Vagina (tissue), 2 donors: ENCODE measurements around the gene TCAIM. TPM values are rescaled to one million over a fixed set of nuclear protein-coding genes. Genes with fewer than 3 reads are reported as not detected.
A peak's percentile ranks its signal among the peaks of the same experiment; 100 is the strongest.

ENCODE experiments used
- DNase-seq, 2 donors: peaks; one replicate each; pipeline ENCODE4 v3.0.0-alpha.2; 2017; ENCODE audit errors: extremely low spot score in 2 of 2
- H3K27ac ChIP-seq: fragments of 200-600 bp; sonication (generic); one replicate; pipeline ENCODE4 v1.5.1; 2019
- H3K27me3 ChIP-seq: fragments of 200-600 bp; sonication (generic); one replicate; pipeline ENCODE4 v1.5.1; 2019
- H3K36me3 ChIP-seq, 2 donors: fragments of 200-600 bp; sonication (generic); one replicate each; pipeline ENCODE4 v1.5.1; 2017 to 2019
- H3K4me1 ChIP-seq: fragments of 200-600 bp; sonication (generic); one replicate; pipeline ENCODE4 v1.5.1; 2019
- H3K4me3 ChIP-seq, 2 donors: fragments of 200-600 bp; sonication (generic); 1 replicate in 1 of 2; 2 replicates in 1 of 2; pipeline ENCODE4 v1.5.1; 2016 to 2019
- H3K9me3 ChIP-seq: fragments of 200-600 bp; sonication (generic); one replicate; pipeline ENCODE4 v1.5.1; 2019
- POLR2A ChIP-seq, 2 donors: fragments of 450-650 bp; IDR thresholded peaks; one replicate each; pipeline ENCODE4 v1.6.1; 2017; ENCODE audit warnings: antibody characterized with exemption in 2 of 2, mild to moderate bottlenecking in 2 of 2, moderate library complexity in 2 of 2
- POLR2AphosphoS5 ChIP-seq, 2 donors: sonication (generic); formaldehyde crosslinking; IDR thresholded peaks; one replicate each; pipeline ENCODE4 v1.9.0; 2017; ENCODE audit warnings: antibody characterized with exemption in 2 of 2, mild to moderate bottlenecking in 2 of 2, low read depth in 1 of 2; ENCODE audit not compliant: insufficient read depth in 1 of 2
- intact Hi-C: fragments of 100-400 bp; cut with DNase I; formaldehyde crosslinking; loops from one replicate; pipeline ENCODE4 v1.15.1; 2023
- total RNA-seq: library from RNA; depleted of rRNA; stranded (reverse); fragments of >200 nt; gene quantifications from one replicate; pipeline ENCODE4 v1.2.3, GENCODE V29; 2016
- TF ChIP-seq, protein P1 (sequence below), 3 experiments: fragments of 450-650 bp in 2 of 3; fragments of 200-600 bp in 1 of 3; sonication (generic) in 1 of 3; IDR thresholded peaks; one replicate each; pipeline ENCODE4 v1.5.1; 2017 to 2019; ENCODE audit warnings: antibody characterized with exemption in 3 of 3, mild to moderate bottlenecking in 2 of 3, moderate library complexity in 2 of 3

Gene TCAIM
- total RNA-seq, 1 donor from 2014 or later = 17.9 TPM

DNA sequence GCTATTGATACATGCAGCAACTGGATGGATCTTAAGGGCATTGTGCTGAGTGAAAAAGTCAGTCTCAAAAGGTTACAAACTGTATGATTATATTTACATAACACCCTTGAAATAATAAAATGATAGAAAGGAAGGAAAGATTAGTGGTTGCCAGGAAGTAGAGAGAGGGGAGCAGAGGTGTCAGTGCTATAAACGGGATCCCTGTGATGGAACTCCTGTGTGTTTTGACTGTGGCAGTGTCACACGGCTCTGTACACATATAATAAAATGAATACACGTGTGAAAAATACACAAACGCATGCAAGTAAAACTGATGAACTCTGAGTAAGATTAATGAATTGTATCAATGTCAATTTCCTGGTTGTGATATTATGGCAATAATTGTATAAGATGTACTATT is 60.3 kb downstream of the TCAIM start:
- Histone ChIP-seq H3K27me3 (no peaks in the 10 kb centered on the region), H3K27ac (no peak overlapping the region), H3K36me3 (peaks cover 0 to 8% of the 10 kb centered on the region in 2 donors), H3K9me3 (no peaks in the 10 kb centered on the region), H3K4me3 (no peak overlapping the region), H3K4me1 (no peaks in the 10 kb centered on the region)
- TF ChIP-seq POLR2A (IDR thresholded peaks at IDR 0.05) (no peak), POLR2AphosphoS5 (IDR thresholded peaks at IDR 0.05; ENCODE audit: insufficient read depth in 1 of 2, low read depth in 1 of 2) (no peak)
- TF ChIP-seq, protein P1, sequence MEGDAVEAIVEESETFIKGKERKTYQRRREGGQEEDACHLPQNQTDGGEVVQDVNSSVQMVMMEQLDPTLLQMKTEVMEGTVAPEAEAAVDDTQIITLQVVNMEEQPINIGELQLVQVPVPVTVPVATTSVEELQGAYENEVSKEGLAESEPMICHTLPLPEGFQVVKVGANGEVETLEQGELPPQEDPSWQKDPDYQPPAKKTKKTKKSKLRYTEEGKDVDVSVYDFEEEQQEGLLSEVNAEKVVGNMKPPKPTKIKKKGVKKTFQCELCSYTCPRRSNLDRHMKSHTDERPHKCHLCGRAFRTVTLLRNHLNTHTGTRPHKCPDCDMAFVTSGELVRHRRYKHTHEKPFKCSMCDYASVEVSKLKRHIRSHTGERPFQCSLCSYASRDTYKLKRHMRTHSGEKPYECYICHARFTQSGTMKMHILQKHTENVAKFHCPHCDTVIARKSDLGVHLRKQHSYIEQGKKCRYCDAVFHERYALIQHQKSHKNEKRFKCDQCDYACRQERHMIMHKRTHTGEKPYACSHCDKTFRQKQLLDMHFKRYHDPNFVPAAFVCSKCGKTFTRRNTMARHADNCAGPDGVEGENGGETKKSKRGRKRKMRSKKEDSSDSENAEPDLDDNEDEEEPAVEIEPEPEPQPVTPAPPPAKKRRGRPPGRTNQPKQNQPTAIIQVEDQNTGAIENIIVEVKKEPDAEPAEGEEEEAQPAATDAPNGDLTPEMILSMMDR (IDR thresholded peaks at IDR 0.05) = no peak
- DNase-seq = no peak
- intact Hi-C loops = no loop called here

DNA sequence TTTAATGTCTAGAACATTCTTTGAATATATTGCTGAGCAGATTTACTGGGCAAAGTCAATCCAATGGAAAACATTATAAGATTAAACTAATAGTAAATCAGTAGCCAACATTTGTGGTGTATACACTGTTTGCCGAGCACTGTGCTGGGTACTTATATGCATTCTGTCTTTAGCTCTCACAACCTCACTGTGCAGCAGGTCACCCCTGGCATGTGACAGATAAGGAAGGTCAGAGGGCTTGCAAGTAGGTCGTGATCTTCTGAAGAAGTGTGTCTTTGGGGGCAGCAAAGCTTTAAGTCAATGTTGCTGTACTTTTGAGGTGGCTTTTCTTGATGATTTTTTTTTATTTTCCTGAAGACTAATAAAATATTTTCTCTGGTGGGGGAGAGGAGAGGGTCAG is 62.2 kb downstream of the TCAIM start:
- Histone ChIP-seq H3K27ac (no peak overlapping the region), H3K9me3 (no peaks in the 10 kb centered on the region), H3K36me3 (peaks cover 0 to 8% of the 10 kb centered on the region in 2 donors), H3K4me3 (no peak overlapping the region), H3K27me3 (no peaks in the 10 kb centered on the region), H3K4me1 (no peaks in the 10 kb centered on the region)
- no peak for TF ChIP-seq POLR2A (IDR thresholded peaks at IDR 0.05)
- TF ChIP-seq POLR2AphosphoS5 (IDR thresholded peaks at IDR 0.05; ENCODE audit: insufficient read depth in 1 of 2, low read depth in 1 of 2) = no peak
- TF ChIP-seq, protein P1 (IDR thresholded peaks at IDR 0.05) = no peak
- intact Hi-C loops = no loop called here
- no peak for DNase-seq

DNA sequence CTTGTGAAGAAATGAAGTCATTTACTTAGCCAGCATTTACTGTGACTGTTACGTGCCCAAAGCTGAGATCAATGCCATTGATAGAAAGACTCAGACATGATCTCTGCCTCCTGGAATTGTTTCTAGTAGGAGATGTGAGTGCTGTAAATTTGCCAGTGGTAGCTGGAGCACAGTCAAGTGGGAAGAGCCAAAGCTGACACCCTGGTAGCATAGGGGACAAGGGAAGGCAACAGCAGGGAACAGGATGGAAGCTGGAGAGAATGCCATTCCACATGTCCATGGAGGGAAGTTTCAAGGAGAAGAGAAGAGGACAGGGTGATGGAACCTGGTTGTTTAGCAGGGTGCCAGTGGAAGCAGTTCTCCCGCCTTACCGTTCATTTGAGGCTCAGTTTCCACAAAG is 64.0 kb downstream of the TCAIM start:
- Histone ChIP-seq H3K9me3 (no peaks in the 10 kb centered on the region), H3K27ac (no peak overlapping the region), H3K4me1 (no peaks in the 10 kb centered on the region), H3K36me3 (no peaks in the 10 kb centered on the region), H3K4me3 (no peak overlapping the region), H3K27me3 (no peaks in the 10 kb centered on the region)
- TF ChIP-seq POLR2A (IDR thresholded peaks at IDR 0.05) (no peak), POLR2AphosphoS5 (IDR thresholded peaks at IDR 0.05; ENCODE audit: insufficient read depth in 1 of 2, low read depth in 1 of 2) (no peak)
- TF ChIP-seq, protein P1 (IDR thresholded peaks at IDR 0.05) = no peak
- intact Hi-C loops = no loop called here
- no peak for DNase-seq

DNA sequence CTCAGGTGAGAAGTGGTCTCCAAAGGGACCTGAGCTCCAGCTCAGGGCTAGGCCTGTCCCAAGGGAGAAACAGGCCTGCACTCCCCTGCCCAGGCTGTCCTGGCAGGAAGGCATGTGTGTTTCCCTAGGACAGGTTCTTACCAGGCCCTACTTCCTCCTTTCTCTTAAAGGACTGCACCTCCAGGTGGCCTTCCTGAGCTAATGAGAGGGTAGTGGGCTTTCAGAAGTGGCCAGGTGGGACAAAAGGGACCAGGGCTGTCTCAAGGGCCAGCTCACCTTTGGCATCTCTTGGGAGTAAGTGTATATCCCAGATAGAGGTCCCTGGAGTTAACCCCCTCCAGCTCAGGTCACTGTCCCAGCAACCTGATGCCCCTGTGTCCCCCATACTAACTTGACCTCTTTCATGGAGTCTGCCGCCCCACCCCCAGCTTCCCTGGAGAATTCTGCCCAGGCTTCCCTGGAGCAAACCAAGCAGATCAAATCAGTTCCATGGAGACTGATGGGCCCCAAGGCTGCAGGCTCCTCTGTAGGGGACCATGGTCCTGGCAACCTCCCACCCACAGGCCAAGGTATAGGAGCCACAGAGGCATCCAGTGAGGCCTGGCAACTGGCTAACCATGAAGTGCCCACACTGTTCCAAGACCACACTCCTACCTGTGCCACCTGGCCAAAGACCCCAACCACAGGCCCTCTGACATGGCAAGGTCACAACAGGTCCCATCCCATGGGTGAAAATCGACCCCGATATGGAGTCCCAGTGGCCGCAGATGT is 71.3 kb downstream of the TCAIM start:
- intact Hi-C loops = no loop called here
- TF ChIP-seq, protein P1 (IDR thresholded peaks at IDR 0.05) = no peak
- TF ChIP-seq POLR2AphosphoS5 (IDR thresholded peaks at IDR 0.05; ENCODE audit: insufficient read depth in 1 of 2, low read depth in 1 of 2) = no peak
- no peaks in the 10 kb centered on the region for H3K4me1 ChIP-seq
- no peak overlapping the region for H3K4me3 ChIP-seq
- H3K27me3 ChIP-seq = no peaks in the 10 kb centered on the region
- H3K36me3 ChIP-seq = no peaks in the 10 kb centered on the region
- no peak for DNase-seq
- no peak overlapping the region for H3K27ac ChIP-seq
- H3K9me3 ChIP-seq = no peaks in the 10 kb centered on the region

DNA sequence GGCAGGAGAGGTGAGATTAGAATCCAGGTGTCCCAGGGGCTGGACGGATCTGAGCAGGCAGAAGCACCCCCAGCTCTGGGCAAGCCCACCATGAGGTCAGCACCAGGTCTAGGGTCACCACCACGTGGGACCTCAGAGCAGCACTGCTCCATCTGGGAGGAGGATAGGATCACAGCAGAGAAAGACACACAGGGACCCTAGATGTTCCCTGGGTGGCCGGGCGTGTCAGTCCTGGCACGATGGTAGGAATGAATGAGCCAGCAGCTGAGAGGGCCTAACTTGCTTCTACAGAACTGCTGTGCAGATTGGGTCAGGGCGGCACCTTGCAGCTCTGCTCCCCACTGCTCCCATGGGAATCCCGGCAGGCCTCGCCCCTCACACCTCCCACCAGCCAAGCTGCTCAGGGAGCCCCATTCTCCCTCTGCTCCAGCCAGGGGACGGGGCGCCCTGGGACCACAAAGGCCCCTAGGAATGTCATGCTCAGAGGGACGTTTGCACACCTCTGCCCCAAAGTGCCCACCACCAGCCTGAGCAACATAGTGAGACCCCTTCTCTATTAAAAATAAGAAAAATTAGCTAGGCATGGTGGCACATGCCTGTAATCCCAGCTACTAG is 72.6 kb downstream of the TCAIM start:
- no peak overlapping the region for H3K27ac ChIP-seq
- DNase-seq = peak in 1 of 2 donors; percentile 85
- intact Hi-C loops = no loop called here
- H3K4me3 ChIP-seq = no peak overlapping the region
- H3K4me1 ChIP-seq = no peaks in the 10 kb centered on the region
- no peaks in the 10 kb centered on the region for H3K36me3 ChIP-seq
- no peaks in the 10 kb centered on the region for H3K9me3 ChIP-seq
- TF ChIP-seq POLR2A (IDR thresholded peaks at IDR 0.05) = no peak
- TF ChIP-seq, protein P1 (IDR thresholded peaks at IDR 0.05) = no peak
- TF ChIP-seq POLR2AphosphoS5 (IDR thresholded peaks at IDR 0.05; ENCODE audit: insufficient read depth in 1 of 2, low read depth in 1 of 2) = no peak
- H3K27me3 ChIP-seq = no peaks in the 10 kb centered on the region
